C4-2B (cell line): ENCODE results near the gene TSSK3.

Source experiments
- H3K27ac ChIP-seq: fragments of 450-650 bp; 2 replicates; pipeline ENCODE4 v1.5.1; 2017
- CTCF ChIP-seq: fragments of 450-650 bp; conservative IDR thresholded peaks from 2 replicates; pipeline ENCODE4 v1.5.1; 2017; ENCODE audit warnings: mild to moderate bottlenecking
- ZFX ChIP-seq: fragments of 450-650 bp; IDR thresholded peaks from 2 replicates; pipeline ENCODE4 v1.6.1; 2017

TSSK3 gene

GRCh38 chr1:32386676-32387392 lies 24.5 kb downstream of the TSSK3 start:
- no peak for TF ChIP-seq CTCF
- no peak for TF ChIP-seq ZFX
- H3K27ac ChIP-seq = no peak overlapping the region

- H3K27ac ChIP-seq = no peak overlapping the region
- TF ChIP-seq ZFX (no peak), CTCF (no peak)
Measured at GRCh38 chr1:32388641-32389040, 26.3 kb downstream of the TSSK3 start.

GRCh38 chr1:32390904-32391870 lies 28.8 kb downstream of the TSSK3 start:
- H3K27ac ChIP-seq = no peak overlapping the region
- TF ChIP-seq CTCF (no peak), ZFX (no peak)

GRCh38 chr1:32392325-32392724 lies 30.0 kb downstream of the TSSK3 start:
- TF ChIP-seq ZFX (no peak), CTCF (no peak)
- H3K27ac ChIP-seq = no peak overlapping the region

- TF ChIP-seq ZFX = no peak
- H3K27ac ChIP-seq = no peak overlapping the region; the same call in 1 of the 2 replicates
Measured at GRCh38 chr1:32393136-32393535, 30.8 kb downstream of the TSSK3 start.

GRCh38 chr1:32393832-32394140 lies 31.4 kb downstream of the TSSK3 start:
- TF ChIP-seq ZFX = no peak; the same call in 1 of the 2 replicates
- TF ChIP-seq CTCF = no peak
- peak overlapping the region; percentile 85 for H3K27ac ChIP-seq

- H3K27ac ChIP-seq = peak within 1 kb of the TSS; percentile 85
- TF ChIP-seq ZFX = peak; percentile 73; the same call in 1 of the 2 replicates
- no peak for TF ChIP-seq CTCF
Measured at GRCh38 chr1:32394141-32394889, 32.0 kb downstream of the TSSK3 start, which contains the start of gene BSDC1. Gene BSDC1 (minus strand): TSS chr1:32394441. CDS start chr1:32394414, 27 bp downstream.
